Neural progenitor cell (in vitro differentiated cells): ENCODE measurements around the gene KLK12. TPM values are rescaled to one million over a fixed set of nuclear protein-coding genes. Genes with fewer than 3 reads are reported as not detected.

Experiments used
- DNase-seq: peaks from one replicate; pipeline ENCODE4 v3.0.0-alpha.2; 2016; ENCODE audit warnings: low spot score
- H2AFZ ChIP-seq: fragments of 200-600 bp; sonication (generic); replicated peaks from 2 replicates; pipeline ENCODE4 v1.6.1; 2016; ENCODE audit warnings: antibody characterized with exemption
- H3F3A ChIP-seq: fragments of 200-600 bp; sonication (generic); 2 replicates; pipeline ENCODE4 v1.6.1; 2016; ENCODE audit warnings: antibody characterized with exemption, low read depth
- H3K27ac ChIP-seq: fragments of 200-600 bp; sonication (generic); 2 replicates; pipeline ENCODE4 v1.5.1; 2016; ENCODE audit warnings: mild to moderate bottlenecking
- H3K27me3 ChIP-seq: fragments of 200-600 bp; sonication (generic); 2 replicates; pipeline ENCODE4 v1.6.1; 2016; ENCODE audit warnings: mild to moderate bottlenecking, moderate library complexity
- H3K36me3 ChIP-seq: fragments of 200-600 bp; sonication (generic); 2 replicates; pipeline ENCODE4 v1.5.1; 2016
- H3K4me1 ChIP-seq: fragments of 200-600 bp; sonication (generic); 2 replicates; pipeline ENCODE4 v1.6.1; 2016; ENCODE audit warnings: mixed run types
- H3K4me2 ChIP-seq: fragments of 200-600 bp; sonication (generic); 2 replicates; pipeline ENCODE4 v1.6.1; 2016
- H3K4me3 ChIP-seq: fragments of 200-600 bp; sonication (generic); 2 replicates; pipeline ENCODE4 v1.5.1; 2016
- H3K79me2 ChIP-seq: fragments of 200-600 bp; sonication (generic); 2 replicates; pipeline ENCODE4 v1.6.1; 2016; ENCODE audit warnings: low read depth
- H3K9ac ChIP-seq: fragments of 200-600 bp; sonication (generic); 2 replicates; pipeline ENCODE4 v1.6.1; 2016
- H3K9me3 ChIP-seq: fragments of 200-600 bp; sonication (generic); 2 replicates; pipeline ENCODE4 v1.5.1; 2016; ENCODE audit warnings: low read depth
- H4K20me1 ChIP-seq: fragments of 200-600 bp; sonication (generic); 2 replicates; pipeline ENCODE4 v1.6.1; 2016; ENCODE audit warnings: low read depth
- H3K27ac Mint-ChIP-seq: 3 replicates; pipeline ENCODE4 v1.8.0; 2021; ENCODE audit warnings: mixed read lengths
- H3K27me3 Mint-ChIP-seq: 2 replicates; pipeline ENCODE4 v1.8.0; 2022; ENCODE audit warnings: low read depth, mild to moderate bottlenecking, inconsistent platforms, moderate library complexity, mixed read lengths; ENCODE audit not compliant: insufficient read depth
- H3K36me3 Mint-ChIP-seq: 3 replicates; pipeline ENCODE4 v1.8.0; 2021; ENCODE audit warnings: mixed read lengths
- H3K4me1 Mint-ChIP-seq: 3 replicates; pipeline ENCODE4 v1.8.0; 2021; ENCODE audit warnings: mixed read lengths
- H3K4me3 Mint-ChIP-seq: 3 replicates; pipeline ENCODE4 v1.8.0; 2021; ENCODE audit warnings: mild to moderate bottlenecking, moderate library complexity, mixed read lengths
- H3K9me3 Mint-ChIP-seq: 3 replicates; pipeline ENCODE4 v1.8.0; 2020; ENCODE audit warnings: mixed read lengths
- EZH2 ChIP-seq: fragments of 200-600 bp; sonication (generic); IDR thresholded peaks from 2 replicates; pipeline ENCODE4 v1.6.1; 2017; ENCODE audit warnings: antibody characterized with exemption, mild to moderate bottlenecking, moderate library complexity
- EZH2phosphoT487 ChIP-seq: fragments of 200-600 bp; sonication (generic); IDR thresholded peaks from 2 replicates; pipeline ENCODE4 v1.6.1; 2017; ENCODE audit warnings: antibody characterized with exemption
- total RNA-seq: library from RNA; depleted of rRNA; stranded (reverse); fragments of >200 nt; gene quantifications from 2 replicates; pipeline ENCODE4 v1.2.3, GENCODE V29; 2015; ENCODE audit warnings: low replicate concordance
- TF ChIP-seq, protein P1 (sequence below): fragments of 200-600 bp; sonication (generic); IDR thresholded peaks from 2 replicates; pipeline ENCODE4 v1.5.1; 2017; ENCODE audit warnings: antibody characterized with exemption, mild to moderate bottlenecking

The KLK12 gene
- total RNA-seq, 1 donor from 2014 or later, result not detected

DNA sequence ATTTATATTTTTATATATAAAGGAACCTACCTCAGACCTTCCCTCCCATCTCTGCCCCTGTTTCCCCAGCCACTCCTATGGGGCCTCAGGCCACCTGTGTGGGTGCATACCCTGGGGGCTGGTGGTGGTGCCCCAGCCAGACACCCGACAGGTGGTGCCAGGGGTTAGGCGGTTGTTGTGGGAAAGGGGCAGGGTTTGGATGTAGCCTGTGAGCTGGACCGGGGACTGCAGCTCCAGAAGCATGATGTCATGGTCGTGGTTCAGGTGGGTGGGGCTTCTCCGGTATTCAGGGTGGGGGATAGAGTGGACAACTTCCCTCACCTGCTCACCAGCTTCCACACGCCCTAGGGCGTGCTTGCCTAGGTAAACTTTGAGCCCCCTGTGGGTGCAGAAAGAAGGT lies 24.9 kb upstream of the KLK12 start:
- Mint-ChIP-seq H3K36me3 (no peaks in the 10 kb centered on the region), H3K4me3 (no peak overlapping the region), H3K9me3 (no peaks in the 10 kb centered on the region), H3K27ac (no peak overlapping the region), H3K27me3 (peaks cover 20% of the 10 kb centered on the region), H3K4me1 (no peaks in the 10 kb centered on the region)
- no peak overlapping the region for H3K9ac ChIP-seq
- DNase-seq, result no peak
- no peaks in the 10 kb centered on the region for H3K79me2 ChIP-seq
- no peak for TF ChIP-seq EZH2phosphoT487
- no peak for TF ChIP-seq EZH2
- TF ChIP-seq, protein P1, sequence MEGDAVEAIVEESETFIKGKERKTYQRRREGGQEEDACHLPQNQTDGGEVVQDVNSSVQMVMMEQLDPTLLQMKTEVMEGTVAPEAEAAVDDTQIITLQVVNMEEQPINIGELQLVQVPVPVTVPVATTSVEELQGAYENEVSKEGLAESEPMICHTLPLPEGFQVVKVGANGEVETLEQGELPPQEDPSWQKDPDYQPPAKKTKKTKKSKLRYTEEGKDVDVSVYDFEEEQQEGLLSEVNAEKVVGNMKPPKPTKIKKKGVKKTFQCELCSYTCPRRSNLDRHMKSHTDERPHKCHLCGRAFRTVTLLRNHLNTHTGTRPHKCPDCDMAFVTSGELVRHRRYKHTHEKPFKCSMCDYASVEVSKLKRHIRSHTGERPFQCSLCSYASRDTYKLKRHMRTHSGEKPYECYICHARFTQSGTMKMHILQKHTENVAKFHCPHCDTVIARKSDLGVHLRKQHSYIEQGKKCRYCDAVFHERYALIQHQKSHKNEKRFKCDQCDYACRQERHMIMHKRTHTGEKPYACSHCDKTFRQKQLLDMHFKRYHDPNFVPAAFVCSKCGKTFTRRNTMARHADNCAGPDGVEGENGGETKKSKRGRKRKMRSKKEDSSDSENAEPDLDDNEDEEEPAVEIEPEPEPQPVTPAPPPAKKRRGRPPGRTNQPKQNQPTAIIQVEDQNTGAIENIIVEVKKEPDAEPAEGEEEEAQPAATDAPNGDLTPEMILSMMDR, result no peak
- no peak overlapping the region for H3K4me2 ChIP-seq
- H3F3A ChIP-seq, result no peaks in the 10 kb centered on the region
- H3K36me3 ChIP-seq, result no peaks in the 10 kb centered on the region
- H3K4me3 ChIP-seq, result no peak overlapping the region
- H3K9me3 ChIP-seq, result no peaks in the 10 kb centered on the region
- no peak overlapping the region for H3K27ac ChIP-seq
- no peaks in the 10 kb centered on the region for H3K4me1 ChIP-seq
- no peak overlapping the region for H2AFZ ChIP-seq
- H3K27me3 ChIP-seq, result peaks cover 11% of the 10 kb centered on the region
- H4K20me1 ChIP-seq, result no peaks in the 10 kb centered on the region

DNA sequence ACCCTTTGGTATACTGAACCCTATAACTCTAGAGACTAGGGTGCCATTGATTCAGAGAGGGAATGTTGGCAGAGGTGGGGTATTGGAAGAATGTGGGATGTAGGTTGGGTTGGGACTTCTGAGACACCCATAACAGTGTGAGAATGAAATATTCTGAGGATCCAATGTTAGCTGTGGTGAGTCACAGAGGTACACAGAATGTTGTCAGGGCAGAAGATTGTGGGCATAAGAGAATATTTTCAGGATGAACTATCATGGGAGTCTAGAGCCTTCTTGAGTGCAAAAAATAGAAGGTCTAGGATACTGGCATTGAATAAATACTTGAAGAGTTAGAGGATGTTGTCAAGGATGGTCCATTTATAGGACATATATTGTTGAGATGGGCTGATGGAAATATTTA lies 21.1 kb upstream of the KLK12 start:
- H3K27me3 Mint-ChIP-seq, result peaks cover 22% of the 10 kb centered on the region
- no peaks in the 10 kb centered on the region for H3K4me1 ChIP-seq
- no peak overlapping the region for H3K9ac ChIP-seq
- H3K9me3 Mint-ChIP-seq, result no peaks in the 10 kb centered on the region
- H3K4me1 Mint-ChIP-seq, result peaks cover 7% of the 10 kb centered on the region
- H3K79me2 ChIP-seq, result no peaks in the 10 kb centered on the region
- H3K4me2 ChIP-seq, result no peak overlapping the region
- no peaks in the 10 kb centered on the region for H4K20me1 ChIP-seq
- no peaks in the 10 kb centered on the region for H3K36me3 ChIP-seq
- TF ChIP-seq EZH2 (no peak), EZH2phosphoT487 (no peak)
- TF ChIP-seq, protein P1, result no peak
- no peak overlapping the region for H3K27ac Mint-ChIP-seq
- no peak overlapping the region for H2AFZ ChIP-seq
- no peak overlapping the region for H3K4me3 ChIP-seq
- no peak overlapping the region for H3K4me3 Mint-ChIP-seq
- H3K9me3 ChIP-seq, result no peaks in the 10 kb centered on the region
- H3K27ac ChIP-seq, result no peak overlapping the region
- no peaks in the 10 kb centered on the region for H3K36me3 Mint-ChIP-seq
- DNase-seq, result no peak
- no peaks in the 10 kb centered on the region for H3K27me3 ChIP-seq
- no peaks in the 10 kb centered on the region for H3F3A ChIP-seq

GRCh38 chr19:51047031-51047335 lies 12.2 kb upstream of the KLK12 start:
- H3K4me3 ChIP-seq, result no peak overlapping the region
- H2AFZ ChIP-seq, result peak overlapping the region; percentile 55
- no peaks in the 10 kb centered on the region for H3K27me3 ChIP-seq
- H3F3A ChIP-seq, result peaks cover 15% of the 10 kb centered on the region
- H3K9me3 Mint-ChIP-seq, result no peaks in the 10 kb centered on the region
- peaks cover 11% of the 10 kb centered on the region for H3K4me1 Mint-ChIP-seq
- H3K4me1 ChIP-seq, result peaks cover 10% of the 10 kb centered on the region
- H3K9me3 ChIP-seq, result no peaks in the 10 kb centered on the region
- TF ChIP-seq EZH2phosphoT487 (no peak), EZH2 (no peak)
- TF ChIP-seq, protein P1, result no peak
- DNase-seq, result no peak
- H3K9ac ChIP-seq, result no peak overlapping the region
- no peaks in the 10 kb centered on the region for H4K20me1 ChIP-seq
- H3K27ac ChIP-seq, result no peak overlapping the region
- no peaks in the 10 kb centered on the region for H3K79me2 ChIP-seq
- H3K36me3 ChIP-seq, result no peaks in the 10 kb centered on the region
- peak overlapping the region; percentile 14 for H3K27ac Mint-ChIP-seq
- H3K4me3 Mint-ChIP-seq, result no peak overlapping the region
- peak overlapping the region; percentile 48 for H3K4me2 ChIP-seq
- H3K36me3 Mint-ChIP-seq, result no peaks in the 10 kb centered on the region
- H3K27me3 Mint-ChIP-seq, result peaks cover 4% of the 10 kb centered on the region

- H3K36me3 Mint-ChIP-seq, result no peaks in the 10 kb centered on the region
- Histone ChIP-seq H2AFZ (no peak overlapping the region), H3K4me3 (no peak overlapping the region), H3K4me1 (peaks cover 10% of the 10 kb centered on the region), H3K9me3 (no peaks in the 10 kb centered on the region), H3K9ac (no peak overlapping the region), H3K79me2 (no peaks in the 10 kb centered on the region), H4K20me1 (no peaks in the 10 kb centered on the region), H3K36me3 (no peaks in the 10 kb centered on the region), H3K27me3 (no peaks in the 10 kb centered on the region), H3F3A (peaks cover 15% of the 10 kb centered on the region), H3K4me2 (no peak overlapping the region), H3K27ac (no peak overlapping the region)
- no peak overlapping the region for H3K4me3 Mint-ChIP-seq
- H3K4me1 Mint-ChIP-seq, result peaks cover 11% of the 10 kb centered on the region
- TF ChIP-seq EZH2, result no peak
- TF ChIP-seq EZH2phosphoT487, result no peak
- TF ChIP-seq, protein P1, result no peak
- H3K27me3 Mint-ChIP-seq, result peaks cover 4% of the 10 kb centered on the region
- H3K27ac Mint-ChIP-seq, result no peak overlapping the region
- no peak for DNase-seq
- no peaks in the 10 kb centered on the region for H3K9me3 Mint-ChIP-seq
These were observed 9.5 kb upstream of the KLK12 start for GRCh38 chr19:51044327-51044726.
